Esophagus muscularis mucosa (tissue), 4 donors: Measurements from ENCODE around the gene FMN2.

ENCODE experiments used
- EP300 ChIP-seq: sonication (generic); formaldehyde crosslinking; IDR thresholded peaks from one replicate; pipeline ENCODE4 v1.6.1; 2017; ENCODE audit warnings: antibody characterized with exemption
- POLR2A ChIP-seq: fragments of 450-650 bp; IDR thresholded peaks from one replicate; pipeline ENCODE4 v1.6.1; 2017; ENCODE audit warnings: antibody characterized with exemption, moderate library complexity, mild to moderate bottlenecking, low read depth
- POLR2AphosphoS5 ChIP-seq, 2 donors: sonication (generic); formaldehyde crosslinking; IDR thresholded peaks; one replicate each; pipeline ENCODE4 v1.6.1; 2017; ENCODE audit warnings: antibody characterized with exemption in 2 of 2
- TF ChIP-seq, protein P1 (sequence below), 3 experiments: fragments of 200-600 bp in 2 of 3; fragments of 450-650 bp in 1 of 3; sonication (generic) in 2 of 3; IDR thresholded peaks; one replicate each; pipeline ENCODE4 v1.5.1; 2017 to 2019; ENCODE audit warnings: antibody characterized with exemption in 3 of 3, mild to moderate bottlenecking in 2 of 3, moderate library complexity in 1 of 3

DNA sequence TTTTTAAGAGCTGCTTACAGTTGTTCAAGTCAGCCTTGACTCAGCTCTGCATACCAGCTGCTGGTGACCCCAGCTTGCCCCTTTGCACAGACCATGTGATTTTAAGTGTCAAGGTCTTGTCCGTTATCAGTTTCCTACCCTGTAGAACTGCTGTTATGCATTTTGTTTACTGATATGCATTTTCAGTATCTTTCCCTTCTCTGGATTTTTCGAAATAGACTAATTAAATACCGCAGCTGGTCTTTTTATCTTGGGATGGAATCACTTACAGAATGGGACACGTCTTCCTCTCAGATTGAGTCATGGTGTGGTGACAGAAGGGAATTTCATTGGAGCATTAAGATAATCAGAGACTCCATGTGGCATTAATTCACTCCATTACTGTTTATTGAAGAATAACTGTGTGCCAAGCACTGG is 145.6 kb downstream of the FMN2 start:
- TF ChIP-seq POLR2A (no peak), POLR2AphosphoS5 (IDR thresholded peaks at IDR 0.05) (no peak), EP300 (no peak)
- TF ChIP-seq, protein P1, sequence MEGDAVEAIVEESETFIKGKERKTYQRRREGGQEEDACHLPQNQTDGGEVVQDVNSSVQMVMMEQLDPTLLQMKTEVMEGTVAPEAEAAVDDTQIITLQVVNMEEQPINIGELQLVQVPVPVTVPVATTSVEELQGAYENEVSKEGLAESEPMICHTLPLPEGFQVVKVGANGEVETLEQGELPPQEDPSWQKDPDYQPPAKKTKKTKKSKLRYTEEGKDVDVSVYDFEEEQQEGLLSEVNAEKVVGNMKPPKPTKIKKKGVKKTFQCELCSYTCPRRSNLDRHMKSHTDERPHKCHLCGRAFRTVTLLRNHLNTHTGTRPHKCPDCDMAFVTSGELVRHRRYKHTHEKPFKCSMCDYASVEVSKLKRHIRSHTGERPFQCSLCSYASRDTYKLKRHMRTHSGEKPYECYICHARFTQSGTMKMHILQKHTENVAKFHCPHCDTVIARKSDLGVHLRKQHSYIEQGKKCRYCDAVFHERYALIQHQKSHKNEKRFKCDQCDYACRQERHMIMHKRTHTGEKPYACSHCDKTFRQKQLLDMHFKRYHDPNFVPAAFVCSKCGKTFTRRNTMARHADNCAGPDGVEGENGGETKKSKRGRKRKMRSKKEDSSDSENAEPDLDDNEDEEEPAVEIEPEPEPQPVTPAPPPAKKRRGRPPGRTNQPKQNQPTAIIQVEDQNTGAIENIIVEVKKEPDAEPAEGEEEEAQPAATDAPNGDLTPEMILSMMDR (IDR thresholded peaks at IDR 0.05) = no peak
